HepG2 (cell line): ENCODE measurements around the gene SPRN. TPM values are rescaled to one million over a fixed set of nuclear protein-coding genes. Genes with fewer than 3 reads are reported as not detected.

ENCODE experiments used
- DDIT3 ChIP-seq: sonication (generic); formaldehyde crosslinking; IDR thresholded peaks from 2 replicates; pipeline ENCODE4 v1.4.0; 2020; ENCODE audit warnings: mild to moderate bottlenecking, missing genetic modification reagents
- E2F2 ChIP-seq: sonication (generic); formaldehyde crosslinking; IDR thresholded peaks from 2 replicates; pipeline ENCODE4 v1.4.0; 2020; ENCODE audit warnings: missing genetic modification reagents, borderline replicate concordance
- EEA1 ChIP-seq: sonication (generic); formaldehyde crosslinking; IDR thresholded peaks from 2 replicates; pipeline ENCODE4 v1.5.1; 2020; ENCODE audit warnings: mild to moderate bottlenecking, missing genetic modification reagents, borderline replicate concordance
- HOXA9 ChIP-seq: sonication (generic); formaldehyde crosslinking; IDR thresholded peaks from 2 replicates; pipeline ENCODE4 v1.8.1; 2022; ENCODE audit warnings: missing genetic modification reagents, mild to moderate bottlenecking, moderate library complexity, borderline replicate concordance
- MAFF ChIP-seq: IDR thresholded peaks from 2 replicates; pipeline ENCODE4 v1.6.1; 2011; ENCODE audit warnings: low read depth, low read length, improper control_type of control experiment
- POGZ ChIP-seq: sonication (generic); formaldehyde crosslinking; IDR thresholded peaks from 2 replicates; pipeline ENCODE4 v1.4.0; 2020; ENCODE audit warnings: mild to moderate bottlenecking, missing genetic modification reagents
- RBAK ChIP-seq: sonication (generic); formaldehyde crosslinking; IDR thresholded peaks from 2 replicates; pipeline ENCODE4 v1.5.1; 2020; ENCODE audit warnings: mild to moderate bottlenecking, missing genetic modification reagents
- SP2 ChIP-seq: sonication (generic); formaldehyde crosslinking; IDR thresholded peaks from 2 replicates; pipeline ENCODE4 v1.5.1; 2020; ENCODE audit warnings: mild to moderate bottlenecking, missing genetic modification reagents
- TBP ChIP-seq: sonication (generic); formaldehyde crosslinking; IDR thresholded peaks from 2 replicates; pipeline ENCODE4 v1.5.0; 2020; ENCODE audit warnings: missing genetic modification reagents
- YY1 ChIP-seq: IDR thresholded peaks from 2 replicates; pipeline ENCODE4 v1.6.1; 2011; ENCODE audit warnings: low read length, low read depth, moderate library complexity, mild to moderate bottlenecking; ENCODE audit not compliant: insufficient read depth, insufficient replicate concordance
- ZNF207 ChIP-seq: fragments of 450-650 bp; IDR thresholded peaks from 2 replicates; pipeline ENCODE4 v1.6.1; 2016; ENCODE audit warnings: antibody characterized with exemption, borderline replicate concordance
- ZNF251 ChIP-seq: sonication (generic); formaldehyde crosslinking; IDR thresholded peaks from 2 replicates; pipeline ENCODE4 v1.9.0; 2021; ENCODE audit warnings: mild to moderate bottlenecking, missing genetic modification reagents
- ZNF281 ChIP-seq: sonication (generic); formaldehyde crosslinking; IDR thresholded peaks from 2 replicates; pipeline ENCODE4 v1.4.0; 2020; ENCODE audit warnings: missing genetic modification reagents, borderline replicate concordance
- ZNF563 ChIP-seq: sonication (generic); formaldehyde crosslinking; IDR thresholded peaks from 2 replicates; pipeline ENCODE4 v1.8.0; 2022; ENCODE audit warnings: mild to moderate bottlenecking, moderate library complexity, missing genetic modification reagents
- ZNF576 ChIP-seq: sonication (generic); formaldehyde crosslinking; IDR thresholded peaks from 2 replicates; pipeline ENCODE4 v1.4.0; 2020; ENCODE audit warnings: mild to moderate bottlenecking, missing genetic modification reagents
- ZNF660 ChIP-seq: sonication (generic); formaldehyde crosslinking; IDR thresholded peaks from 2 replicates; pipeline ENCODE4 v1.5.1; 2020; ENCODE audit warnings: mild to moderate bottlenecking, low read depth, missing genetic modification reagents, borderline replicate concordance
- ZNF780A ChIP-seq: sonication (generic); formaldehyde crosslinking; IDR thresholded peaks from 2 replicates; pipeline ENCODE4 v1.8.0; 2022; ENCODE audit warnings: mild to moderate bottlenecking, missing genetic modification reagents, moderate library complexity
- polyA plus RNA-seq, 8 experiments: library from polyadenylated mRNA; depleted of rRNA in 3 of 8; stranded (reverse) in 7 of 8; unstranded in 1 of 8; fragments of >200 nt; fragmentation: Illumina TruSeq in 4 of 8; extraction: Trizol in 4 of 8; gene quantifications; 2 replicates each; pipeline versions ENCODE4 v1.2.1 to v1.2.3, GENCODE V29; 2011 to 2016; ENCODE audit warnings: low read depth in 4 of 8, missing spikeins in 1 of 8, mixed read lengths in 1 of 8; ENCODE audit not compliant: insufficient read depth in 1 of 8
- total RNA-seq, 5 experiments: library from RNA; depleted of rRNA; stranded (reverse); fragments of >200 nt; fragmentation: Illumina TruSeq; extraction: Trizol; gene quantifications; 2 replicates each; pipeline ENCODE4 v1.2.3, GENCODE V29; 2016; ENCODE audit warnings: low read depth in 1 of 5
- TF ChIP-seq, protein P1 (sequence below): sonication (generic); formaldehyde crosslinking; IDR thresholded peaks from 2 replicates; pipeline ENCODE4 v1.8.0; 2022; ENCODE audit warnings: missing genetic modification reagents, low read depth, mild to moderate bottlenecking, borderline replicate concordance
- TF ChIP-seq, protein P2 (sequence below): IDR thresholded peaks from 2 replicates; pipeline ENCODE4 v1.6.1; 2016; ENCODE audit warnings: low read depth, missing genetic modification reagents, missing compliant biosample characterization

SPRN gene
- total and polyA plus RNA-seq, 2 of the 13 experiments (the other 11 are each of a cell fraction or from before 2014, with no cell fraction given) = not detected

DNA sequence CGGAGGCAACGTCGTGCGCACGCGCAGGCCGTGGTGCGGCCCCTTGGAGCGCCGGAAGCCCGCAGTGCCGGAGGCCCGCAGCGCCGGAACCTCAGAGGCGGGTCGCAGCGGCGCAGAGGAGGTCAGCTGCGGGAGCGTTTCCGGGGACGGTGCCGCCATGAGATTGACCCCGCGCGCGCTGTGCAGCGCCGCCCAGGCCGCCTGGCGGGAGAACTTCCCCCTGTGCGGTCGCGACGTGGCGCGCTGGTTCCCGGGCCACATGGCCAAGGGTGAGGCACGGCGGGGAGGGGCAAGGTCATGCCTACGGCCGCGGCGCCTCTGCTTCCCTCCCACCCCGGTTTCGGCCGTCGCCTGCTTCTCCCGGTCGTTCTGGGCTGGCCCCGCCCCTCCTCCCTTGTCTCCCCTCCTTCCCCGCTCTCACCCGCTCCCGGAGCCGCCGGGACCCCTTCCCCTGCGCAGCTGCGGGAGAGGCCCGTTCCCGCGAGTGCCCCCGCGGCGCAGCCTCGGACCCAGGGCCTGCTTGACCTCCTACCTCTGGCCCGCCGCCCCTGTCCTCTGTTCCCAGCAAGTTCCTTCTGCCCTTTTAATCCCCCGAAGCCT, 30.3 kb downstream of the SPRN start, which contains the start of gene MTG1 (continued):
- TF ChIP-seq ZNF281 (CRISPR knock-in tag) (peak; percentile 48; the same call in 1 of the 2 replicates), EEA1 (CRISPR knock-in tag) (peak; percentile 97; the same call in 1 of the 2 replicates), ZNF207 (no peak), ZNF251 (peak; percentile 46; the same call in 1 of the 2 replicates), ZNF563 (CRISPR knock-in tag) (peak; percentile 95), ZNF780A (CRISPR knock-in tag) (no peak), E2F2 (CRISPR knock-in tag) (peak; percentile 82; the same call in 1 of the 2 replicates), SP2 (peak; percentile 81), TBP (CRISPR knock-in tag) (no peak), ZNF576 (CRISPR knock-in tag) (no peak), RBAK (no peak), ZNF660 (CRISPR knock-in tag) (no peak), DDIT3 (CRISPR knock-in tag) (no peak), HOXA9 (CRISPR knock-in tag) (no peak), YY1 (peak; percentile 92), POGZ (CRISPR knock-in tag) (peak; percentile 72), MAFF (no peak)
- TF ChIP-seq, protein P1, sequence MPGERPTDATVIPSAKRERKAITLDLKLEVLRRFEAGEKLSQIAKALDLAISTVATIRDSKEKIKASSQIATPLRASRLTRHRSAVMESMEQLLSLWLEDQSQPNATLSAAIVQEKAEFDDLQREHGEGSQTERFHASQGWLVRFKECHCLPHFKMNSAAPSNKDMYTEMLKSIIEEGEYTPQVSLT = no peak
- TF ChIP-seq, protein P2, sequence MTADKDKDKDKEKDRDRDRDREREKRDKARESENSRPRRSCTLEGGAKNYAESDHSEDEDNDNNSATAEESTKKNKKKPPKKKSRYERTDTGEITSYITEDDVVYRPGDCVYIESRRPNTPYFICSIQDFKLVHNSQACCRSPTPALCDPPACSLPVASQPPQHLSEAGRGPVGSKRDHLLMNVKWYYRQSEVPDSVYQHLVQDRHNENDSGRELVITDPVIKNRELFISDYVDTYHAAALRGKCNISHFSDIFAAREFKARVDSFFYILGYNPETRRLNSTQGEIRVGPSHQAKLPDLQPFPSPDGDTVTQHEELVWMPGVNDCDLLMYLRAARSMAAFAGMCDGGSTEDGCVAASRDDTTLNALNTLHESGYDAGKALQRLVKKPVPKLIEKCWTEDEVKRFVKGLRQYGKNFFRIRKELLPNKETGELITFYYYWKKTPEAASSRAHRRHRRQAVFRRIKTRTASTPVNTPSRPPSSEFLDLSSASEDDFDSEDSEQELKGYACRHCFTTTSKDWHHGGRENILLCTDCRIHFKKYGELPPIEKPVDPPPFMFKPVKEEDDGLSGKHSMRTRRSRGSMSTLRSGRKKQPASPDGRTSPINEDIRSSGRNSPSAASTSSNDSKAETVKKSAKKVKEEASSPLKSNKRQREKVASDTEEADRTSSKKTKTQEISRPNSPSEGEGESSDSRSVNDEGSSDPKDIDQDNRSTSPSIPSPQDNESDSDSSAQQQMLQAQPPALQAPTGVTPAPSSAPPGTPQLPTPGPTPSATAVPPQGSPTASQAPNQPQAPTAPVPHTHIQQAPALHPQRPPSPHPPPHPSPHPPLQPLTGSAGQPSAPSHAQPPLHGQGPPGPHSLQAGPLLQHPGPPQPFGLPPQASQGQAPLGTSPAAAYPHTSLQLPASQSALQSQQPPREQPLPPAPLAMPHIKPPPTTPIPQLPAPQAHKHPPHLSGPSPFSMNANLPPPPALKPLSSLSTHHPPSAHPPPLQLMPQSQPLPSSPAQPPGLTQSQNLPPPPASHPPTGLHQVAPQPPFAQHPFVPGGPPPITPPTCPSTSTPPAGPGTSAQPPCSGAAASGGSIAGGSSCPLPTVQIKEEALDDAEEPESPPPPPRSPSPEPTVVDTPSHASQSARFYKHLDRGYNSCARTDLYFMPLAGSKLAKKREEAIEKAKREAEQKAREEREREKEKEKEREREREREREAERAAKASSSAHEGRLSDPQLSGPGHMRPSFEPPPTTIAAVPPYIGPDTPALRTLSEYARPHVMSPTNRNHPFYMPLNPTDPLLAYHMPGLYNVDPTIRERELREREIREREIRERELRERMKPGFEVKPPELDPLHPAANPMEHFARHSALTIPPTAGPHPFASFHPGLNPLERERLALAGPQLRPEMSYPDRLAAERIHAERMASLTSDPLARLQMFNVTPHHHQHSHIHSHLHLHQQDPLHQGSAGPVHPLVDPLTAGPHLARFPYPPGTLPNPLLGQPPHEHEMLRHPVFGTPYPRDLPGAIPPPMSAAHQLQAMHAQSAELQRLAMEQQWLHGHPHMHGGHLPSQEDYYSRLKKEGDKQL = no peak
